Suprapubic skin (tissue), 3 donors: ENCODE data around the gene CTAGE1.

Experiments used
- CTCF ChIP-seq, 2 donors: fragments of 200-600 bp in 1 of 2; fragments of 450-650 bp in 1 of 2; sonication (generic) in 1 of 2; IDR thresholded peaks; one replicate each; pipeline ENCODE4 v1.5.1; 2016 to 2019; ENCODE audit warnings: antibody characterized with exemption in 2 of 2, mild to moderate bottlenecking in 1 of 2, moderate library complexity in 1 of 2
- EP300 ChIP-seq: sonication (generic); formaldehyde crosslinking; IDR thresholded peaks from one replicate; pipeline ENCODE4 v1.6.1; 2017; ENCODE audit warnings: antibody characterized with exemption
- POLR2A ChIP-seq, 2 donors: fragments of 450-650 bp; IDR thresholded peaks; one replicate each; pipeline ENCODE4 v1.6.1; 2017; ENCODE audit warnings: antibody characterized with exemption in 2 of 2, mild to moderate bottlenecking in 2 of 2, moderate library complexity in 2 of 2

- TF ChIP-seq CTCF (IDR thresholded peaks at IDR 0.05) (no peak), EP300 (no peak), POLR2A (IDR thresholded peaks at IDR 0.05) (no peak)
Observed at GRCh38 chr18:22424565-22424963, 6.8 kb upstream of the CTAGE1 start.
